ENCODE measurements around the gene OR52E2.

- TF ChIP-seq POLR2AphosphoS5 (IDR thresholded peaks at IDR 0.05) (no peak), CTCF (IDR thresholded peaks at IDR 0.05) (no peak), POLR2A (IDR thresholded peaks at IDR 0.05) (no peak)
Observed at GRCh38 chr11:5037926-5038325, 21.5 kb downstream of the OR52E2 start.
